Natural killer cell (primary cell): ENCODE data around the gene PTPRN2. TPM values are rescaled to one million over a fixed set of nuclear protein-coding genes. Genes with fewer than 3 reads are reported as not detected.

Experiments
- ATAC-seq, 3 donors: fragments of 150-1000 bp in 2 of 3; fragments of 200-7000 bp in 1 of 3; cut with Tn5 transposase; 1 replicate in 1 of 3; 2 replicates in 2 of 3; pipeline ENCODE4 v1.10.0; 2021; ENCODE audit warnings: mild to moderate bottlenecking in 2 of 3, moderate library complexity in 2 of 3
- DNase-seq, 2 donors: peaks; one replicate each; pipeline versions ENCODE4 v3.0.0 to v3.0.0-alpha.2; 2013 to 2021; ENCODE audit warnings: mixed read lengths in 1 of 2
- H3K27ac ChIP-seq: one replicate; pipeline ENCODE4 v1.5.1; 2013; ENCODE audit warnings: mild to moderate bottlenecking, low read length
- H3K27me3 ChIP-seq: one replicate; pipeline ENCODE4 v1.6.1; 2013; ENCODE audit warnings: low read length; ENCODE audit not compliant: control insufficient read depth, insufficient read depth
- H3K36me3 ChIP-seq: one replicate; pipeline ENCODE4 v1.6.1; 2013; ENCODE audit warnings: low read length; ENCODE audit not compliant: control insufficient read depth, insufficient read depth
- H3K4me1 ChIP-seq: one replicate; pipeline ENCODE4 v1.6.1; 2013; ENCODE audit warnings: low read length; ENCODE audit not compliant: control insufficient read depth, insufficient read depth
- H3K4me3 ChIP-seq: one replicate; pipeline ENCODE4 v1.5.1; 2013; ENCODE audit warnings: low read length
- H3K9me3 ChIP-seq: one replicate; pipeline ENCODE4 v1.6.1; 2013; ENCODE audit warnings: low read length; ENCODE audit not compliant: control insufficient read depth, insufficient read depth
- H3K27ac Mint-ChIP-seq, 2 donors: one replicate each; pipeline ENCODE4 v1.8.0; 2022; ENCODE audit warnings: mild to moderate bottlenecking in 2 of 2, mixed read lengths in 2 of 2, moderate library complexity in 1 of 2
- H3K27me3 Mint-ChIP-seq, 2 donors: one replicate each; pipeline ENCODE4 v1.8.0; 2022; ENCODE audit warnings: low read depth in 2 of 2, mixed read lengths in 2 of 2
- H3K36me3 Mint-ChIP-seq: one replicate; pipeline ENCODE4 v1.8.0; 2022; ENCODE audit warnings: mixed read lengths
- H3K4me1 Mint-ChIP-seq, 2 donors: one replicate each; pipeline ENCODE4 v1.8.0; 2022; ENCODE audit warnings: mixed read lengths in 2 of 2
- H3K4me3 Mint-ChIP-seq: one replicate; pipeline ENCODE4 v1.8.0; 2022; ENCODE audit warnings: mild to moderate bottlenecking, moderate library complexity, mixed read lengths
- H3K9me3 Mint-ChIP-seq, 2 donors: one replicate each; pipeline ENCODE4 v1.8.0; 2022; ENCODE audit warnings: mixed read lengths in 2 of 2
- CTCF ChIP-seq: fragments of 200-600 bp; IDR thresholded peaks from one replicate; pipeline ENCODE4 v1.8.0; 2022; ENCODE audit warnings: antibody characterized with exemption
- WGBS: methylation state at CpG from one replicate; pipeline ENCODE4 v1.1.7; 2013; ENCODE audit warnings: missing lambda C conversion rate; ENCODE audit not compliant: insufficient coverage; 5-methylcytosine and 5-hydroxymethylcytosine counted together
- intact Hi-C: fragments of 100-400 bp; cut with micrococcal nuclease; formaldehyde crosslinking; loops from one replicate; pipeline ENCODE4 v1.14.2; 2022
- total RNA-seq, 4 donors: library from RNA; stranded (reverse); fragments of 120-200 nt in 1 of 4; gene quantifications; one replicate each; pipeline versions ENCODE4 v1.2.3 to v1.2.4, GENCODE V29; 2013 to 2022

The PTPRN2 gene
- total RNA-seq, 3 donors from 2014 or later (not counting 1 experiment from before 2014, with no cell fraction given): 1.3 to 2.5 (median 1.9) TPM

- Histone ChIP-seq H3K9me3 (no peaks in the 10 kb centered on the region), H3K4me1 (no peaks in the 10 kb centered on the region), H3K27me3 (no peaks in the 10 kb centered on the region), H3K4me3 (no peak overlapping the region), H3K27ac (no peak overlapping the region), H3K36me3 (no peaks in the 10 kb centered on the region)
- no peak for TF ChIP-seq CTCF
- Mint-ChIP-seq H3K36me3 (no peaks in the 10 kb centered on the region), H3K4me3 (no peak overlapping the region), H3K27ac (no peak overlapping the region), H3K27me3 (no peaks in the 10 kb centered on the region), H3K9me3 (peaks cover 5 to 8% of the 10 kb centered on the region in 2 donors), H3K4me1 (no peaks in the 10 kb centered on the region)
- WGBS: 87% methylated on average over 16 of the region's 16 CpGs
- DNase-seq (no peak), ATAC-seq (no peak)
- intact Hi-C loops: no loop called here
These were observed 351.8 kb downstream of the PTPRN2 start for GRCh38 chr7:158235862-158236261.

DNA sequence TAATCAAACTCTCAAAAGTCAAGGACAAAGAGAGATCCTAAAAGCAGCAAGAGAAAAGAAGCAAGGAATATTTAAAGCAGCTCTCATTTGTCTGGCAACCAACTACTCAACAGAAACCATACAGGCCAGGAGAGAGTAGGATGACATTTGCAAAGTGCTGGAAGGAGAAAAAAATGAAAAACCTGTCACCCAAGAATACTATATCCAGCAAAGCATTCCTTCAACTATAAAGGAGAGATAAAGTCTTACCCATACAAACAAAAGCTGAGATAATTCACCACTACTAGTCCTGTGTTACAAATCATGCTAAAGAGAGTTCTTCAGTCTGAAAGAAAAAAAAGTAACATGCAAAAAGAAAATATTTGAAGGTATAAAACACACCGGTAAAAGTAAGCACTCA lies 357.7 kb downstream of the PTPRN2 start:
- no peak for DNase-seq
- no peaks in the 10 kb centered on the region for H3K36me3 ChIP-seq

DNA sequence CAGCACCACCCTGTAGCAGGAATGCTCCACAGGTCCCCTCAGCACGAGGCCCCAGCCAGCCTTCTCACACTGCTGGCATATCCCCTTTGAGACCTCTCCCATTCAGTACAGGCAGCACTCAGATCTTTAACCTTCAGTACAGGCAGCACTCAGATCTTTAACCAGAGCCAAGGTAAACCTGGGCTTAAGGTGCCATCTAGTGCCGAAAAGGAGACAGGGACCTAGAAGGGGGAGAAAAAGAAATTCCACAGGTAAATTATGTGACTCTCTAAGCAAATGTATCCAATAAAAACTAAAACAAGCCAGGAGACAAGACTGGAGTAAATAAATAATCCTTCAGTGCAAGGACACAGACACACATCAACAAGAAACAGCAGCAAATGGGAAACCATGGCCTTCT lies 358.6 kb downstream of the PTPRN2 start:
- Histone ChIP-seq H3K27ac (no peak overlapping the region), H3K27me3 (no peaks in the 10 kb centered on the region), H3K9me3 (peaks cover 3% of the 10 kb centered on the region), H3K36me3 (no peaks in the 10 kb centered on the region), H3K4me3 (no peak overlapping the region), H3K4me1 (no peaks in the 10 kb centered on the region)
- H3K27me3 Mint-ChIP-seq: no peaks in the 10 kb centered on the region
- DNase-seq: no peak
- ATAC-seq: no peak
- TF ChIP-seq CTCF: no peak
- H3K36me3 Mint-ChIP-seq: peaks cover 13% of the 10 kb centered on the region
- no peak overlapping the region for H3K4me3 Mint-ChIP-seq
- intact Hi-C loops: no loop called here
- H3K9me3 Mint-ChIP-seq: peaks cover 10 to 16% of the 10 kb centered on the region in 2 donors
- no peak overlapping the region for H3K27ac Mint-ChIP-seq
- 58% methylated on average over 2 of the region's 2 CpGs for WGBS
- H3K4me1 Mint-ChIP-seq: no peaks in the 10 kb centered on the region

More for the DNA sequence above, 357.7 kb downstream of the PTPRN2 start:
- H3K27ac Mint-ChIP-seq: no peak overlapping the region
- H3K27me3 ChIP-seq: no peaks in the 10 kb centered on the region
- H3K4me1 ChIP-seq: no peaks in the 10 kb centered on the region
- no peak overlapping the region for H3K4me3 Mint-ChIP-seq
- H3K36me3 Mint-ChIP-seq: peaks cover 13% of the 10 kb centered on the region
- TF ChIP-seq CTCF: no peak
- H3K27me3 Mint-ChIP-seq: no peaks in the 10 kb centered on the region
- peaks cover 3% of the 10 kb centered on the region for H3K9me3 ChIP-seq
- no peak for ATAC-seq
- no peak overlapping the region for H3K27ac ChIP-seq
- intact Hi-C loops: no loop called here
- no CpG with 5 or more reads among the region's 1 CpG for WGBS
- H3K4me1 Mint-ChIP-seq: no peaks in the 10 kb centered on the region
- peaks cover 10 to 17% of the 10 kb centered on the region in 2 donors for H3K9me3 Mint-ChIP-seq
- no peak overlapping the region for H3K4me3 ChIP-seq

DNA sequence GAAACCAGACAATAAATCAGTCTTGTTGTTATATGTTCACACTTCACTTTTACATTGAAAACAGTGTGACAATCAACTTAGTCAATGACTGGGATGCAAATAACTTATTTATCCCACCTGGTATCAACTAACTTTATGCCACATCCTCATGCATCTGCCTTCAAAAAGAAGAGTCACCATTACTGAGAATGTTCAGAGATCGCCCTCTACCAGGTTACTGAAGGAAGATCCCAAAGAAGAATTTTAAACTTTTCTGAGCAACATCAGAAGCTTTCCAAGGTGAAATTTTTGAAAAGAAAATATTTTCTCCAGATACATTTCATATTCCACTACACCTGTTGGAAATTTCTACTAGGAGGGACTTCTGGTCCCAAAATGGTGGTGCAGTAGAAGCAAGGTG lies 359.5 kb downstream of the PTPRN2 start:
- no peak for ATAC-seq
- no peaks in the 10 kb centered on the region for H3K27me3 Mint-ChIP-seq
- peaks cover 3% of the 10 kb centered on the region for H3K9me3 ChIP-seq
- intact Hi-C loops: no loop called here
- 71% methylated on average over 1 of the region's 1 CpG for WGBS
- no peaks in the 10 kb centered on the region for H3K36me3 ChIP-seq
- no peak overlapping the region for H3K4me3 ChIP-seq
- no peak overlapping the region for H3K27ac ChIP-seq
- peaks cover 13% of the 10 kb centered on the region for H3K36me3 Mint-ChIP-seq
- H3K27me3 ChIP-seq: no peaks in the 10 kb centered on the region
- no peaks in the 10 kb centered on the region for H3K4me1 Mint-ChIP-seq
- no peak overlapping the region for H3K4me3 Mint-ChIP-seq
- peaks cover 10 to 15% of the 10 kb centered on the region in 2 donors for H3K9me3 Mint-ChIP-seq
- DNase-seq: no peak
- H3K27ac Mint-ChIP-seq: no peak overlapping the region
- no peak for TF ChIP-seq CTCF
- no peaks in the 10 kb centered on the region for H3K4me1 ChIP-seq
